Sigmoid colon (tissue), 4 donors: Measurements from ENCODE around the gene PIGV.

ENCODE experiments used
- EP300 ChIP-seq, 4 donors: sonication (generic); formaldehyde crosslinking; IDR thresholded peaks; one replicate each; pipeline ENCODE4 v1.6.1; 2017; ENCODE audit warnings: antibody characterized with exemption in 4 of 4
- POLR2A ChIP-seq, 2 donors: fragments of 450-650 bp; IDR thresholded peaks; one replicate each; pipeline ENCODE4 v1.6.1; 2016; ENCODE audit warnings: antibody characterized with exemption in 2 of 2, mild to moderate bottlenecking in 2 of 2, moderate library complexity in 2 of 2
- POLR2AphosphoS5 ChIP-seq, 4 donors: sonication (generic); formaldehyde crosslinking; IDR thresholded peaks; one replicate each; pipeline ENCODE4 v1.6.1; 2017; ENCODE audit warnings: antibody characterized with exemption in 4 of 4
- TF ChIP-seq, protein P1 (sequence below), 4 experiments: fragments of 450-650 bp in 3 of 4; fragments of 200-600 bp in 1 of 4; IDR thresholded peaks; one replicate each; pipeline ENCODE4 v1.5.1; 2016 to 2019; ENCODE audit warnings: antibody characterized with exemption in 4 of 4, mild to moderate bottlenecking in 3 of 4, moderate library complexity in 2 of 4

DNA sequence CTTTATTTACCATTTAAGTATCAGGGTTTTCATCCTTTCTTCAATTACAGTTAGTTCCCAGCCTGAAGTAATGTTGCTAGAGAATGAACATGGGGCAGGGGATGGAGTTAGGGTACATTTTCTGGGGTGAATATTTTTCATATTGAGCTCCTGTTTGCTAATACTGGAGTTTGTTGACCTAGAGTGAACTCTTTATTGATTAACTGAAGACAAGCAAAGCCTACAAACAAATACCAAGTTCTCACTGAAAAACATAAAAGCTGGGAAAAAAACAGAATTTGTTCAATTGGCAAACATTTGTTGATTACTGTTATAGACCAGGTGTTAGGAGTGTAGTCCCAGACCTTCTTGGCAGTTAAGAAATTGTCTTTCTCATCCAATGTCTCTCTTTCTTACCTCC lies 28.2 kb upstream of the PIGV start:
- no peak for TF ChIP-seq EP300 (IDR thresholded peaks at IDR 0.05)
- TF ChIP-seq, protein P1, sequence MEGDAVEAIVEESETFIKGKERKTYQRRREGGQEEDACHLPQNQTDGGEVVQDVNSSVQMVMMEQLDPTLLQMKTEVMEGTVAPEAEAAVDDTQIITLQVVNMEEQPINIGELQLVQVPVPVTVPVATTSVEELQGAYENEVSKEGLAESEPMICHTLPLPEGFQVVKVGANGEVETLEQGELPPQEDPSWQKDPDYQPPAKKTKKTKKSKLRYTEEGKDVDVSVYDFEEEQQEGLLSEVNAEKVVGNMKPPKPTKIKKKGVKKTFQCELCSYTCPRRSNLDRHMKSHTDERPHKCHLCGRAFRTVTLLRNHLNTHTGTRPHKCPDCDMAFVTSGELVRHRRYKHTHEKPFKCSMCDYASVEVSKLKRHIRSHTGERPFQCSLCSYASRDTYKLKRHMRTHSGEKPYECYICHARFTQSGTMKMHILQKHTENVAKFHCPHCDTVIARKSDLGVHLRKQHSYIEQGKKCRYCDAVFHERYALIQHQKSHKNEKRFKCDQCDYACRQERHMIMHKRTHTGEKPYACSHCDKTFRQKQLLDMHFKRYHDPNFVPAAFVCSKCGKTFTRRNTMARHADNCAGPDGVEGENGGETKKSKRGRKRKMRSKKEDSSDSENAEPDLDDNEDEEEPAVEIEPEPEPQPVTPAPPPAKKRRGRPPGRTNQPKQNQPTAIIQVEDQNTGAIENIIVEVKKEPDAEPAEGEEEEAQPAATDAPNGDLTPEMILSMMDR (IDR thresholded peaks at IDR 0.05): no peak
- TF ChIP-seq POLR2AphosphoS5 (IDR thresholded peaks at IDR 0.05): no peak
- no peak for TF ChIP-seq POLR2A (IDR thresholded peaks at IDR 0.05)
